ENCODE results near the gene KCNQ5.

KCNQ5 gene

GRCh38 chr6:73123632-73124329 is 501.9 kb downstream of the KCNQ5 start:
- DNase-seq (ENCODE audit: low spot score), result no peak

GRCh38 chr6:73129653-73130443 is 508.0 kb downstream of the KCNQ5 start:
- peak; percentile 30 for DNase-seq (ENCODE audit: low spot score)

GRCh38 chr6:73131706-73132105 is 509.8 kb downstream of the KCNQ5 start:
- DNase-seq (ENCODE audit: low spot score), result no peak

GRCh38 chr6:73134588-73134987 is 512.7 kb downstream of the KCNQ5 start:
- no peak for DNase-seq (ENCODE audit: low spot score)

GRCh38 chr6:73139681-73140383 is 518.0 kb downstream of the KCNQ5 start:
- peak; percentile 43 for DNase-seq (ENCODE audit: low spot score)

- DNase-seq (ENCODE audit: low spot score), result peak; percentile 45
These were observed 521.7 kb downstream of the KCNQ5 start for GRCh38 chr6:73143551-73143950.

- no peak for DNase-seq (ENCODE audit: low spot score)
These were observed 522.7 kb downstream of the KCNQ5 start for GRCh38 chr6:73144516-73144915.

- no peak for DNase-seq (ENCODE audit: low spot score)
These were observed 523.8 kb downstream of the KCNQ5 start for GRCh38 chr6:73145690-73146089.

GRCh38 chr6:73151732-73152131 is 529.9 kb downstream of the KCNQ5 start:
- DNase-seq (ENCODE audit: low spot score), result no peak

GRCh38 chr6:73152556-73152955 is 530.7 kb downstream of the KCNQ5 start:
- DNase-seq (ENCODE audit: low spot score), result no peak

- DNase-seq (ENCODE audit: low spot score), result no peak
These were observed 531.3 kb downstream of the KCNQ5 start for GRCh38 chr6:73152966-73153757.

GRCh38 chr6:73156793-73157767 is 535.2 kb downstream of the KCNQ5 start:
- DNase-seq (ENCODE audit: low spot score), result no peak

- DNase-seq (ENCODE audit: low spot score), result no peak
These were observed 536.0 kb downstream of the KCNQ5 start for GRCh38 chr6:73157870-73158269.

- no peak for DNase-seq (ENCODE audit: low spot score)
These were observed 547.2 kb downstream of the KCNQ5 start for GRCh38 chr6:73169111-73169510.

- no peak for DNase-seq (ENCODE audit: low spot score)
These were observed 547.8 kb downstream of the KCNQ5 start for GRCh38 chr6:73169633-73170032.

GRCh38 chr6:73174646-73175045 is 552.8 kb downstream of the KCNQ5 start:
- no peak for DNase-seq (ENCODE audit: low spot score)

- peak; percentile 47 for DNase-seq (ENCODE audit: low spot score)
These were observed 554.2 kb downstream of the KCNQ5 start for GRCh38 chr6:73176057-73176456.

GRCh38 chr6:73177221-73177944 is 555.5 kb downstream of the KCNQ5 start:
- DNase-seq (ENCODE audit: low spot score), result peak; percentile 45

GRCh38 chr6:73180076-73180738 is 558.3 kb downstream of the KCNQ5 start:
- no peak for DNase-seq (ENCODE audit: low spot score)
